Stimulated activated CD8-positive, alpha-beta memory T cell treated with anti-CD3 and anti-CD28 coated beads, Interleukin-15, amount 100 ng/mL, for 24 hours (primary cell): ENCODE measurements around the gene UQCC5.

Source experiments
- DNase-seq: peaks from one replicate; pipeline ENCODE4 v3.0.0-alpha.2; 2020; ENCODE audit warnings: low read depth

UQCC5 gene

GRCh38 chr3:52570076-52570475 is 33.7 kb downstream of the UQCC5 start:
- DNase-seq = no peak

GRCh38 chr3:52572221-52572620 is 35.8 kb downstream of the UQCC5 start:
- no peak for DNase-seq

GRCh38 chr3:52574056-52574965 is 37.9 kb downstream of the UQCC5 start:
- DNase-seq = no peak
